ENCODE measurements around the gene NUP62.

DNA sequence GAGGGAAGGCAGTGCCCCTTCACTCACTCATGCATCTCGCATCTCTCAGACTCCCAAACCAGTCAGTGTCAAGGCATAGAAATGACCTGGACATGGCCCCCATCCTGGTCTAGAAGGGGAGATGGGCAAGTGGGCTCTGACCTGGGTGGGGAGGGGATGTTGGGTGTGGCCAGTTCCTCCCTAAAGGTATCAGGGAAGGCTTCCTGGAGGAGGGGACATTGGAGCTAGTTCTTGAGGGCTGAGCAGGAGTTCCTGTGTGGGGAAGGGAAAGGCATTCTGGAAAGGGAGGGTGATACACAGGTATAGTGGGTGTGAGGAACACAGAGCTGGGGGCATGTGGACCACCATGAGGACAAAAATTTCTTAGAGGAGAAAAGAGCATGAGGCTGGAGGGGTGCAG lies 36.6 kb downstream of the NUP62 start:
- TF ChIP-seq YY1 (IDR thresholded peaks at IDR 0.05; ENCODE audit: insufficient read depth, insufficient read length) (no peak), ZNF274 (IDR thresholded peaks at IDR 0.05; ENCODE audit: low read depth, low read length) (no peak), SUZ12 (IDR thresholded peaks at IDR 0.05; ENCODE audit: extremely low read depth, insufficient read depth, insufficient read length) (no peak)
